IPS-NIHi7 (cell line): ENCODE measurements around the gene HTATIP2.
"Not testable (repeated sequence)": the region's sequence is repeated elsewhere in the genome, so short reads cannot be mapped to it uniquely, and the experiment has no call there.

Experiments used
- DNase-seq: peaks from one replicate; pipeline ENCODE4 v3.0.0; 2012; ENCODE audit warnings: mixed read lengths; ENCODE audit errors: extremely low spot score

HTATIP2 gene

GRCh38 chr11:20363500-20364340 is at the start of gene HTATIP2:
HTATIP2 (plus strand) TSS chr11:20363714; CDS start chr11:20364238, 524 bp downstream.
- DNase-seq: peak; percentile 74

- DNase-seq: no peak
Measured at GRCh38 chr11:20315800-20316199, 47.7 kb upstream of the HTATIP2 start.

- DNase-seq: no peak
Measured at GRCh38 chr11:20321177-20321576, 42.3 kb upstream of the HTATIP2 start.

GRCh38 chr11:20327377-20327935 is 36.1 kb upstream of the HTATIP2 start:
- DNase-seq: no peak

GRCh38 chr11:20336056-20336455 is 27.5 kb upstream of the HTATIP2 start:
- no peak for DNase-seq

GRCh38 chr11:20337526-20338154 is 25.9 kb upstream of the HTATIP2 start:
- DNase-seq: peak; percentile 65

- DNase-seq: peak; percentile 35
Measured at GRCh38 chr11:20342347-20343141, 21.0 kb upstream of the HTATIP2 start.

- DNase-seq: no peak
Measured at GRCh38 chr11:20351136-20351535, 12.4 kb upstream of the HTATIP2 start.

GRCh38 chr11:20351751-20352262 is 11.7 kb upstream of the HTATIP2 start:
- no peak for DNase-seq

- peak; percentile 49 for DNase-seq
Measured at GRCh38 chr11:20353829-20354434, 9.6 kb upstream of the HTATIP2 start.

GRCh38 chr11:20355221-20356219 is 8.0 kb upstream of the HTATIP2 start:
- peak; percentile 41 for DNase-seq

- no peak for DNase-seq
Measured at GRCh38 chr11:20357150-20357549, 6.4 kb upstream of the HTATIP2 start.

GRCh38 chr11:20360650-20361049 is 2.9 kb upstream of the HTATIP2 start:
- DNase-seq: no peak

- DNase-seq: no peak
Measured at GRCh38 chr11:20362481-20362880, 1.0 kb upstream of the HTATIP2 start.

GRCh38 chr11:20363149-20363499 is 390 bp upstream of the HTATIP2 start:
- DNase-seq: no peak

GRCh38 chr11:20364341-20364792 is 853 bp downstream of the HTATIP2 start:
- peak; percentile 24 for DNase-seq

- DNase-seq: not testable (repeated sequence)
Measured at GRCh38 chr11:20365465-20365864, 2.0 kb downstream of the HTATIP2 start.

GRCh38 chr11:20367313-20367948 is 3.9 kb downstream of the HTATIP2 start:
- DNase-seq: peak; percentile 32

GRCh38 chr11:20368438-20368837 is 4.9 kb downstream of the HTATIP2 start:
- DNase-seq: no peak

GRCh38 chr11:20369826-20370225 is 6.3 kb downstream of the HTATIP2 start:
- no peak for DNase-seq
